Measurements from ENCODE around the gene DNAH5.
"Not testable (repeated sequence)": the region's sequence is repeated elsewhere in the genome, so short reads cannot be mapped to it uniquely, and the experiment has no call there.

DNAH5 gene

GRCh38 chr5:13944560-13945199, at the start of gene DNAH5:
DNAH5 (minus strand) TSS chr5:13944688; CDS start chr5:13944438, 250 bp downstream.
- H3K27ac Mint-ChIP-seq = no peak within 1 kb of the TSS
- H3K4me3 Mint-ChIP-seq = no peak within 1 kb of the TSS
- no peak for DNase-seq
- no peaks in the 10 kb centered on the region for H3K9me3 Mint-ChIP-seq
- no peaks in the 10 kb centered on the region for H3K36me3 Mint-ChIP-seq (ENCODE audit: low read depth)
- H3K4me1 Mint-ChIP-seq (ENCODE audit: low read depth) = no peaks in the 10 kb centered on the region
- H3K27me3 Mint-ChIP-seq = no peaks in the 10 kb centered on the region

GRCh38 chr5:13993926-13994325, 49.4 kb upstream of the DNAH5 start:
- no peaks in the 10 kb centered on the region for H3K36me3 Mint-ChIP-seq (ENCODE audit: low read depth)
- H3K27ac Mint-ChIP-seq = no peak overlapping the region
- peaks cover 7% of the 10 kb centered on the region for H3K9me3 Mint-ChIP-seq
- no peak for DNase-seq
- H3K27me3 Mint-ChIP-seq = peaks cover 1% of the 10 kb centered on the region
- H3K4me3 Mint-ChIP-seq = no peak overlapping the region
- no peaks in the 10 kb centered on the region for H3K4me1 Mint-ChIP-seq (ENCODE audit: low read depth)

GRCh38 chr5:13992795-13993194, 48.3 kb upstream of the DNAH5 start:
- no peak overlapping the region for H3K27ac Mint-ChIP-seq
- no peak for DNase-seq
- H3K36me3 Mint-ChIP-seq (ENCODE audit: low read depth) = no peaks in the 10 kb centered on the region

GRCh38 chr5:13991365-13991764, 46.9 kb upstream of the DNAH5 start:
- H3K27ac Mint-ChIP-seq = no peak overlapping the region
- H3K27me3 Mint-ChIP-seq = peaks cover 5% of the 10 kb centered on the region
- no peak for DNase-seq
- H3K4me1 Mint-ChIP-seq (ENCODE audit: low read depth) = no peaks in the 10 kb centered on the region
- no peaks in the 10 kb centered on the region for H3K36me3 Mint-ChIP-seq (ENCODE audit: low read depth)
- H3K4me3 Mint-ChIP-seq = no peak overlapping the region
- H3K9me3 Mint-ChIP-seq = no peaks in the 10 kb centered on the region

More at GRCh38 chr5:13992795-13993194, 48.3 kb upstream of the DNAH5 start:
- Mint-ChIP-seq H3K27me3 (peaks cover 5% of the 10 kb centered on the region), H3K4me3 (no peak overlapping the region), H3K4me1 (ENCODE audit: low read depth) (no peaks in the 10 kb centered on the region), H3K9me3 (peaks cover 4% of the 10 kb centered on the region)

GRCh38 chr5:13990896-13991295, 46.4 kb upstream of the DNAH5 start:
- no peak overlapping the region for H3K27ac Mint-ChIP-seq
- peaks cover 5% of the 10 kb centered on the region for H3K27me3 Mint-ChIP-seq
- no peak overlapping the region for H3K4me3 Mint-ChIP-seq
- H3K4me1 Mint-ChIP-seq (ENCODE audit: low read depth) = no peaks in the 10 kb centered on the region
- H3K36me3 Mint-ChIP-seq (ENCODE audit: low read depth) = no peaks in the 10 kb centered on the region
- DNase-seq = no peak
- H3K9me3 Mint-ChIP-seq = no peaks in the 10 kb centered on the region

GRCh38 chr5:13989832-13990231, 45.3 kb upstream of the DNAH5 start:
- no peak overlapping the region for H3K27ac Mint-ChIP-seq
- no peak overlapping the region for H3K4me3 Mint-ChIP-seq
- no peak for DNase-seq
- peaks cover 5% of the 10 kb centered on the region for H3K27me3 Mint-ChIP-seq
- H3K36me3 Mint-ChIP-seq (ENCODE audit: low read depth) = no peaks in the 10 kb centered on the region
- no peaks in the 10 kb centered on the region for H3K9me3 Mint-ChIP-seq
- H3K4me1 Mint-ChIP-seq (ENCODE audit: low read depth) = no peaks in the 10 kb centered on the region

GRCh38 chr5:13987843-13988464, 43.5 kb upstream of the DNAH5 start:
- Mint-ChIP-seq H3K9me3 (no peaks in the 10 kb centered on the region), H3K4me3 (no peak overlapping the region), H3K36me3 (ENCODE audit: low read depth) (no peaks in the 10 kb centered on the region), H3K4me1 (ENCODE audit: low read depth) (no peaks in the 10 kb centered on the region), H3K27ac (no peak overlapping the region), H3K27me3 (peaks cover 5% of the 10 kb centered on the region)
- DNase-seq = no peak

- no peaks in the 10 kb centered on the region for H3K9me3 Mint-ChIP-seq
- no peak overlapping the region for H3K27ac Mint-ChIP-seq
- peaks cover 5% of the 10 kb centered on the region for H3K27me3 Mint-ChIP-seq
- no peak overlapping the region for H3K4me3 Mint-ChIP-seq
- H3K4me1 Mint-ChIP-seq (ENCODE audit: low read depth) = no peaks in the 10 kb centered on the region
- no peak for DNase-seq
- H3K36me3 Mint-ChIP-seq (ENCODE audit: low read depth) = no peaks in the 10 kb centered on the region
Observed at GRCh38 chr5:13985731-13986418, 41.4 kb upstream of the DNAH5 start.

GRCh38 chr5:13984888-13985287, 40.4 kb upstream of the DNAH5 start:
- not testable (repeated sequence) for H3K36me3 Mint-ChIP-seq (ENCODE audit: low read depth); DNase-seq; H3K4me3 Mint-ChIP-seq; H3K9me3 Mint-ChIP-seq; H3K27ac Mint-ChIP-seq; H3K27me3 Mint-ChIP-seq; H3K4me1 Mint-ChIP-seq (ENCODE audit: low read depth)

GRCh38 chr5:13976867-13977830, 32.7 kb upstream of the DNAH5 start:
- Mint-ChIP-seq H3K4me3 (no peak overlapping the region), H3K4me1 (ENCODE audit: low read depth) (no peaks in the 10 kb centered on the region), H3K27ac (no peak overlapping the region), H3K9me3 (no peaks in the 10 kb centered on the region), H3K36me3 (ENCODE audit: low read depth) (no peaks in the 10 kb centered on the region), H3K27me3 (no peaks in the 10 kb centered on the region)
- no peak for DNase-seq

- no peaks in the 10 kb centered on the region for H3K27me3 Mint-ChIP-seq
- no peak overlapping the region for H3K27ac Mint-ChIP-seq
- no peaks in the 10 kb centered on the region for H3K36me3 Mint-ChIP-seq (ENCODE audit: low read depth)
- DNase-seq = no peak
- H3K9me3 Mint-ChIP-seq = no peaks in the 10 kb centered on the region
- H3K4me3 Mint-ChIP-seq = no peak overlapping the region
- H3K4me1 Mint-ChIP-seq (ENCODE audit: low read depth) = no peaks in the 10 kb centered on the region
Observed at GRCh38 chr5:13976223-13976622, 31.7 kb upstream of the DNAH5 start.

GRCh38 chr5:13975246-13975645, 30.8 kb upstream of the DNAH5 start:
- no peaks in the 10 kb centered on the region for H3K36me3 Mint-ChIP-seq (ENCODE audit: low read depth)
- H3K27me3 Mint-ChIP-seq = no peaks in the 10 kb centered on the region
- H3K9me3 Mint-ChIP-seq = no peaks in the 10 kb centered on the region
- no peak overlapping the region for H3K4me3 Mint-ChIP-seq
- H3K4me1 Mint-ChIP-seq (ENCODE audit: low read depth) = no peaks in the 10 kb centered on the region
- no peak for DNase-seq
- no peak overlapping the region for H3K27ac Mint-ChIP-seq

- Mint-ChIP-seq H3K9me3 (no peaks in the 10 kb centered on the region), H3K4me1 (ENCODE audit: low read depth) (no peaks in the 10 kb centered on the region), H3K27ac (no peak overlapping the region), H3K27me3 (no peaks in the 10 kb centered on the region), H3K4me3 (no peak overlapping the region), H3K36me3 (ENCODE audit: low read depth) (no peaks in the 10 kb centered on the region)
- DNase-seq = no peak
Observed at GRCh38 chr5:13973724-13974123, 29.2 kb upstream of the DNAH5 start.

GRCh38 chr5:13972029-13972428, 27.5 kb upstream of the DNAH5 start:
- Mint-ChIP-seq H3K4me3 (no peak overlapping the region), H3K4me1 (ENCODE audit: low read depth) (no peaks in the 10 kb centered on the region), H3K27ac (no peak overlapping the region), H3K27me3 (no peaks in the 10 kb centered on the region), H3K9me3 (no peaks in the 10 kb centered on the region), H3K36me3 (ENCODE audit: low read depth) (no peaks in the 10 kb centered on the region)
- DNase-seq = no peak

Data from activated T-cell treated with anti-CD3 and anti-CD28 coated beads, Interleukin-2, amount 50 U/mL, for 24 hours (primary cell).